GM19452 (cell line): ENCODE data around the gene TLL1.

Experiments used
- ATAC-seq: cut with Tn5 transposase; IDR thresholded peaks from one replicate; pipeline ENCODE4 v1.9.1; 2021; ENCODE audit not compliant: unreplicated experiment

TLL1 gene

GRCh38 chr4:166140951-166141350 is 267.9 kb downstream of the TLL1 start:
- no peak for ATAC-seq

GRCh38 chr4:166143227-166143626 is 270.2 kb downstream of the TLL1 start:
- no peak for ATAC-seq

- ATAC-seq, result no peak
Measured at GRCh38 chr4:166144607-166145006, 271.6 kb downstream of the TLL1 start.

GRCh38 chr4:166146806-166147540 is 273.9 kb downstream of the TLL1 start:
- no peak for ATAC-seq
